ENCODE measurements around the gene SNAI1.
A peak's percentile ranks its signal among the peaks of the same experiment; 100 is the strongest.

The SNAI1 gene

DNA sequence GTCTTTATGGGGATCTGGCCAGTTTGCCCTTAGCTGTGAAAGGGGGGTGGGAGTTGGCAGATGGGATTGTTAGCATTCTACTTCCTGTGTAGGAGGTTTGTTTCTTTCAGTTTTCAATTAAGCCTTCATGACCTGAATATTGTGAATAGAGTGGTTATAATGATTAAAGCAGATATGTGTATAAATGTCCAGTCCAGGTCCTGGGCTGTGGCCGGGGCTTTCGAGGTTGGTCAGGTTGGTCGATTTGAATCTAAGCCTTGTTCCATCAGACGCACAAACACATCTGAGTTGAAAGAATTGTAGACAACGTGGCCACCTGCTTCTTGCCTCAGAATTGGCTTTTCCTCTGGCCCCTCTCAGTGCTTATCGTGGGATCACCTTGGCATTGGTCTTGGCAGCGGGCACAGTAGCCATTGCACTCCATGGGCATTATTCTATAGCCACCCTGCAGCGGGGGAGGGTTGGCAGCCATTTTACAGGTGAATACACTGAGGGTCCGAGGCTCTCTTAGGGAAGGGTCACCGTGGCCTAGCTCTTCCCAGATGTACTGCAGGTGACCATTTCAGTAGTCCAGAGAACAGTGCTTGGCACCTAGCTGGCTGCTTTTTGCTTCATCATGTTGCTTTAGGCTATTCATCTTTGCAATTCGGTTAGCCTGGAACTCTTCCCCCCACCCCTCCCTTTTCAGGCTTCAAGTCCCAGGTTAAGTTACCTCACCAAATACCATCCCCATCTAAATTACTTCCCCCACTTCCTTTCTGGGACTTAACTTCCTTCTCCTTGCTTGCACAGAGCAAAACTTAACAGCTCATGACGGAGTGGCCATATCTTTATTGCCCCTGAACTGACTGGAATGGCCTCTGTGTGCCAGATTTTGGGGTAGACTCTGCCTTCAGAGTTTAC, 45.5 kb upstream of the SNAI1 start:
- WGBS = 14% methylated on average over 12 of the region's 12 CpGs

DNA sequence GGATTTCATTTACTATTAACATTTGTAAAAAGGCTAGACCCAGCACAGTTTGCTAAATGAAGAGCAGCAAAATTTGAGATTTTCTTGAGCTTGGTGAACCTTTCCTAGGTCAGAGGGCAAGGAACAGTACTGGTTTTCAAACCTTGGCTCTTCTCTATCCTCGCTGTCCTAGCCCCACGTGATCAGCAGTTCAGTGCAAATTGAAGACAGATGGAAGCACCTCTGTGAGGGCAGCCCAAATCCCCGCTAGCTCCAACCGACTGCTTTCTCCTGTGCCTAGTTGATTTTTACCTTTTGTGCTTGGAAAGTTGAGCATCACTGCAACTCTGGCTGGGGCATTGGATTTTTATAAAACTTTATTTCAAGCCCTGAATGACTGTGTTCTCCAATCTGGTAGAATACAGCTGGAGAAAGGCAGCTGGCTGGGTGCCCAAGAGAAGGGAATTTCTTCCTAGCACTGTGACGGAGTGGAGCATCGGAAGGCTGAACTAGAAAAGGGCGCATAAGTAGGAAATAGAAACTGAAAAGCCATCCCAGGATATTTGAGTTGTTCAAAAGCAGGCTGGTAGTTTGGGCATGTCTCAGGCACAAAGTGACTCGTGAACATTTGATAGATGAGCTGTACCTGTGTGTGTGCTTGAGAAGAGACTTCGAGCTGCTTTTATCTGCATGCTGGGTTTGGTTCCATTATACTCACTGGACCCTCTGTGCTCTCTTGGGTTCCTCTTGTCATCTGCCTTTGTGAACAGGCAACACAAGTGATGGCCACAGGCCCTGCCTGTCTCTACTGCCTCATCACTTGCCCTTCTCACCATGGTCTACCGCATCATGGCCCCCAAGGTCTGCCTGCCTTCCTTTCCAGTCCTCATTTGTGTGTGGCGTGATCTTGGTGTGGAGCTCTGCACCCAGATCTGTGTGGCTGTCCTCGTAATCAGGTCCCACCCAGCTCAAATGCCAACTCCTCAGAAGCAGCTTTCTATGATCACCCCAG, 44.3 kb upstream of the SNAI1 start:
- DNase-seq = peak; percentile 71
- no peak overlapping the region for H3K18ac ChIP-seq (ENCODE audit: low read depth in 1 of 2, low read length in 2 of 2)
- peak overlapping the region; percentile 12 for H3K4me2 ChIP-seq (ENCODE audit: low read length, poor library complexity, severe bottlenecking)
- H4K91ac ChIP-seq (ENCODE audit: low read length) = no peak overlapping the region
- no peak overlapping the region for H2AFZ ChIP-seq (ENCODE audit: low read depth, low read length)
- H4K8ac ChIP-seq (ENCODE audit: low read length) = no peak overlapping the region
- H3K23ac ChIP-seq (ENCODE audit: low read length in 2 of 2) = no peak overlapping the region
- peak overlapping the region in 1 of 2 experiments; percentile 61 for H3K14ac ChIP-seq (ENCODE audit: low read length in 2 of 2)
- WGBS = 83% methylated on average over 12 of the region's 12 CpGs
- H3K4ac ChIP-seq (ENCODE audit: low read depth in 1 of 2, low read length in 2 of 2) = no peak overlapping the region
- peaks cover 18 to 32% of the 10 kb centered on the region in 2 experiments for H3K36me3 ChIP-seq (ENCODE audit: control insufficient read depth in 1 of 2, insufficient read depth in 2 of 2, low read depth in 1 of 2, low read length in 2 of 2)
- no peaks in the 10 kb centered on the region for H3K9me3 ChIP-seq (ENCODE audit: control insufficient read depth, low read length)
- no peak overlapping the region for H2BK12ac ChIP-seq (ENCODE audit: low read length in 2 of 2)
- H3K27ac ChIP-seq (ENCODE audit: low read length, poor library complexity, severe bottlenecking) = no peak overlapping the region
- H3K27me3 ChIP-seq (ENCODE audit: control insufficient read depth in 1 of 2, insufficient read depth in 1 of 2, low read length in 2 of 2) = no peaks in the 10 kb centered on the region
- no peak overlapping the region for H2BK15ac ChIP-seq (ENCODE audit: low read depth, poor library complexity, severe bottlenecking)
- peaks cover 3% of the 10 kb centered on the region for H3K79me1 ChIP-seq (replicated peaks; ENCODE audit: low read length, poor library complexity, severe bottlenecking)
- peak overlapping the region in 1 of 2 experiments; percentile 100 for H3K4me3 ChIP-seq (ENCODE audit: insufficient read depth in 1 of 2, low read depth in 1 of 2, low read length in 2 of 2)
- H2BK120ac ChIP-seq (ENCODE audit: low read depth, low read length) = no peak overlapping the region
- H3K9ac ChIP-seq (ENCODE audit: low read length) = peak overlapping the region; percentile 97
- peak overlapping the region; percentile 1 for H2AK5ac ChIP-seq (ENCODE audit: low read length, severe bottlenecking)
- H2BK5ac ChIP-seq (ENCODE audit: low read depth, low read length, poor library complexity, severe bottlenecking) = no peak overlapping the region
- peaks cover 16% of the 10 kb centered on the region for H3K4me1 ChIP-seq (ENCODE audit: control insufficient read depth, insufficient read depth, low read depth, low read length)

More for the DNA sequence above, 45.5 kb upstream of the SNAI1 start:
- Histone ChIP-seq H3K14ac (ENCODE audit: low read length in 2 of 2) (peak overlapping the region in 1 of 2 experiments; percentile 0), H3K36me3 (ENCODE audit: control insufficient read depth in 1 of 2, insufficient read depth in 2 of 2, low read depth in 1 of 2, low read length in 2 of 2) (peaks cover 12 to 20% of the 10 kb centered on the region in 2 experiments), H2AK5ac (ENCODE audit: low read length, severe bottlenecking) (no peak overlapping the region), H4K91ac (ENCODE audit: low read length) (no peak overlapping the region), H3K9ac (ENCODE audit: low read length) (peak overlapping the region; percentile 97), H3K23ac (ENCODE audit: low read length in 2 of 2) (no peak overlapping the region), H3K4ac (ENCODE audit: low read depth in 1 of 2, low read length in 2 of 2) (no peak overlapping the region), H3K9me3 (ENCODE audit: control insufficient read depth, low read length) (no peaks in the 10 kb centered on the region), H2AFZ (ENCODE audit: low read depth, low read length) (no peak overlapping the region), H3K4me1 (ENCODE audit: control insufficient read depth, insufficient read depth, low read depth, low read length) (peaks cover 13% of the 10 kb centered on the region), H2BK120ac (ENCODE audit: low read depth, low read length) (no peak overlapping the region), H3K27ac (ENCODE audit: low read length, poor library complexity, severe bottlenecking) (peak overlapping the region; percentile 48), H3K27me3 (ENCODE audit: control insufficient read depth in 1 of 2, insufficient read depth in 1 of 2, low read length in 2 of 2) (no peaks in the 10 kb centered on the region), H2BK12ac (ENCODE audit: low read length in 2 of 2) (no peak overlapping the region), H3K4me3 (ENCODE audit: insufficient read depth in 1 of 2, low read depth in 1 of 2, low read length in 2 of 2) (peak overlapping the region; percentile 95 to 100), H2BK5ac (ENCODE audit: low read depth, low read length, poor library complexity, severe bottlenecking) (no peak overlapping the region), H3K79me1 (replicated peaks; ENCODE audit: low read length, poor library complexity, severe bottlenecking) (no peaks in the 10 kb centered on the region), H2BK15ac (ENCODE audit: low read depth, poor library complexity, severe bottlenecking) (no peak overlapping the region), H3K4me2 (ENCODE audit: low read length, poor library complexity, severe bottlenecking) (peak overlapping the region; percentile 44), H3K18ac (ENCODE audit: low read depth in 1 of 2, low read length in 2 of 2) (peak overlapping the region in 1 of 2 experiments; percentile 89), H4K8ac (ENCODE audit: low read length) (no peak overlapping the region)
- no peak for DNase-seq

DNA sequence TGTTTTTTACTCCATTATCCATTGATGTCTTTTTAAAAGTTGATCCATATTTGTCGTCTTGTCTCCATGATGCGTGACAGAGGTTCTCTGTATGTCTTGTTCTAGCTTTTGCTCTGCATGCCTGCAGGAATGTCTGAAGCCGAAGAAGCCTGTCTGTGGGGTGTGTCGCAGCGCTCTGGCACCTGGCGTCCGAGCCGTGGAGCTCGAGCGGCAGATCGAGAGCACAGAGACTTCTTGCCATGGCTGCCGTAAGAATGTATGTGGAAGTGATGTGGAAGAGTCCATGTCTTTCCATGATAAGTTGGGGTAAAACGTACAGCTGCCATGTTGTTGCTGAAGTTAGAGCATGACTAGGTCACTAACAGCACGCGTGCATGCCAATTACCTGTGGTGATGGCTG, 41.3 kb upstream of the SNAI1 start:
- Histone ChIP-seq H3K4ac (ENCODE audit: low read depth in 1 of 2, low read length in 2 of 2) (no peak overlapping the region), H3K36me3 (ENCODE audit: control insufficient read depth in 1 of 2, insufficient read depth in 2 of 2, low read depth in 1 of 2, low read length in 2 of 2) (peaks cover 24 to 56% of the 10 kb centered on the region in 2 experiments), H3K9ac (ENCODE audit: low read length) (no peak overlapping the region), H2BK15ac (ENCODE audit: low read depth, poor library complexity, severe bottlenecking) (no peak overlapping the region), H4K91ac (ENCODE audit: low read length) (no peak overlapping the region), H3K23ac (ENCODE audit: low read length in 2 of 2) (no peak overlapping the region), H2BK120ac (ENCODE audit: low read depth, low read length) (no peak overlapping the region), H4K8ac (ENCODE audit: low read length) (no peak overlapping the region), H2BK12ac (ENCODE audit: low read length in 2 of 2) (no peak overlapping the region), H3K27me3 (ENCODE audit: control insufficient read depth in 1 of 2, insufficient read depth in 1 of 2, low read length in 2 of 2) (no peaks in the 10 kb centered on the region), H2AK5ac (ENCODE audit: low read length, severe bottlenecking) (no peak overlapping the region), H2BK5ac (ENCODE audit: low read depth, low read length, poor library complexity, severe bottlenecking) (no peak overlapping the region), H3K4me2 (ENCODE audit: low read length, poor library complexity, severe bottlenecking) (no peak overlapping the region), H3K27ac (ENCODE audit: low read length, poor library complexity, severe bottlenecking) (no peak overlapping the region), H3K9me3 (ENCODE audit: control insufficient read depth, low read length) (no peaks in the 10 kb centered on the region), H3K4me1 (ENCODE audit: control insufficient read depth, insufficient read depth, low read depth, low read length) (peaks cover 14% of the 10 kb centered on the region), H3K14ac (ENCODE audit: low read length in 2 of 2) (no peak overlapping the region), H3K4me3 (ENCODE audit: insufficient read depth in 1 of 2, low read depth in 1 of 2, low read length in 2 of 2) (no peak overlapping the region), H3K79me1 (replicated peaks; ENCODE audit: low read length, poor library complexity, severe bottlenecking) (peaks cover 10% of the 10 kb centered on the region), H3K18ac (ENCODE audit: low read depth in 1 of 2, low read length in 2 of 2) (no peak overlapping the region), H2AFZ (ENCODE audit: low read depth, low read length) (no peak overlapping the region)
- WGBS = over 99% methylated on average over 15 of the region's 15 CpGs
- no peak for DNase-seq

Measured in mesenchymal stem cell (in vitro differentiated cells and primary cell).